ENCODE results near the gene ACTL8.

ACTL8 gene, protein sequence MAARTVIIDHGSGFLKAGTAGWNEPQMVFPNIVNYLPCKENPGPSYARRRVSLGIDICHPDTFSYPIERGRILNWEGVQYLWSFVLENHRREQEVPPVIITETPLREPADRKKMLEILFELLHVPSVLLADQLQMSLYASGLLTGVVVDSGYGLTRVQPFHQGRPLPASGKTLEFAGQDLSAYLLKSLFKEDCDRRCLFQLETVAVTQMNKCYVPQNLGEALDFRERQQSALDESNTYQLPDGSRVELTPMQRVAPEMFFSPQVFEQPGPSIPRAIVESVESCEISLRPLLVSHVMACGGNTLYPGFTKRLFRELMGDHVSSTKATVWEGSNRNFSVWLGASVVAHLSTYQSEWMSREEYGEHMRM

GRCh38 chr1:17755120-17755519 lies at the start of gene ACTL8:
TSS of gene ACTL8 (plus strand) at chr1:17755333. CDS start at chr1:17823009, 67,676 bp downstream.
- H3K27me3 Mint-ChIP-seq = no peaks in the 10 kb centered on the region
- no peak within 1 kb of the TSS for H3K27ac Mint-ChIP-seq
- no peak for DNase-seq
- H3K4me1 Mint-ChIP-seq = no peaks in the 10 kb centered on the region
- H3K9me3 Mint-ChIP-seq = peaks cover 47% of the 10 kb centered on the region
- H3K36me3 Mint-ChIP-seq = no peaks in the 10 kb centered on the region
- H3K4me3 Mint-ChIP-seq = no peak within 1 kb of the TSS
- CTCF ChIA-PET = no interaction called here

DNA sequence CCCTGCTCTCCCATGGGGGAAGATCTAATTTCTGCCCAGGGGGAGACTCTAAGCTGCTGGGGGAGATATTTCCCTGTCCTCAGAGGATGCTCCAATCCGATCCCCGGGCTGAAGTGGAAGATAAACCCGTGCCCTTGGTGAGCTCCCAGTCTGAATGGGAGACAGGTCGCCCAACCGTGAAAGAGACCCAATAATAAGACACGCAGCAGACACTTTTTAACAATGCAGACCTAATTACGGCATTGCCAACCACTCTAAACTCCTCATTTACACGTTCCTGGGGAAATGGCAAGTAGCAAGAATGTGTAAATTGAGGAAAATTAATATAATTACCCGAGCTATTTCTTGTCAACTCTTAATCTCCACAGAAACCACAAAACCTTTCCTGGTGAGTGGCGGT lies 48.7 kb upstream of the ACTL8 start:
- Mint-ChIP-seq H3K36me3 (no peaks in the 10 kb centered on the region), H3K27ac (no peak overlapping the region), H3K4me1 (no peaks in the 10 kb centered on the region), H3K27me3 (no peaks in the 10 kb centered on the region), H3K4me3 (no peak overlapping the region), H3K9me3 (no peaks in the 10 kb centered on the region)
- no peak for DNase-seq
- CTCF ChIA-PET = no interaction called here

DNA sequence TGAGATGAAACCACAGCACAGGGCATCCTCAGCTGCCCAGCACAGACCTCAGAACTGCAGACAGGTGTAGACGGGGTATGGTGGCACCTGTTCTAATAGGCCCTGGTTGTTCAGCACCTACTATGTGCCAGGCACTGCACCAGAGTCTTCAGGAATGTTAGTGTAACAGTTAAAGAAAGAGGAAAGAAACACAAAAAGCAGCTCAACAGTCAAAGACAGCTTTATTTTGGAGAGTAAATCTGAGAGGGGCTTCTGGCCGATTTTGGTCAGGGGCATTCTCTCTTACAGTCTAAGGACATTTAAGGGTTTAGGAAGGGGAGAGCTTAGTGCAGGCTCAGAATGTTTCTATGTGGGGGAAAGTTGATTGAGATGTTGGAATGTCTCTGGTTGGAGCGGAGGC lies 45.2 kb upstream of the ACTL8 start:
- H3K27me3 Mint-ChIP-seq = peaks cover 4% of the 10 kb centered on the region
- no peak for DNase-seq
- no peaks in the 10 kb centered on the region for H3K4me1 Mint-ChIP-seq
- no peaks in the 10 kb centered on the region for H3K36me3 Mint-ChIP-seq
- CTCF ChIA-PET = no interaction called here
- no peaks in the 10 kb centered on the region for H3K9me3 Mint-ChIP-seq
- no peak overlapping the region for H3K4me3 Mint-ChIP-seq
- no peak overlapping the region for H3K27ac Mint-ChIP-seq

DNA sequence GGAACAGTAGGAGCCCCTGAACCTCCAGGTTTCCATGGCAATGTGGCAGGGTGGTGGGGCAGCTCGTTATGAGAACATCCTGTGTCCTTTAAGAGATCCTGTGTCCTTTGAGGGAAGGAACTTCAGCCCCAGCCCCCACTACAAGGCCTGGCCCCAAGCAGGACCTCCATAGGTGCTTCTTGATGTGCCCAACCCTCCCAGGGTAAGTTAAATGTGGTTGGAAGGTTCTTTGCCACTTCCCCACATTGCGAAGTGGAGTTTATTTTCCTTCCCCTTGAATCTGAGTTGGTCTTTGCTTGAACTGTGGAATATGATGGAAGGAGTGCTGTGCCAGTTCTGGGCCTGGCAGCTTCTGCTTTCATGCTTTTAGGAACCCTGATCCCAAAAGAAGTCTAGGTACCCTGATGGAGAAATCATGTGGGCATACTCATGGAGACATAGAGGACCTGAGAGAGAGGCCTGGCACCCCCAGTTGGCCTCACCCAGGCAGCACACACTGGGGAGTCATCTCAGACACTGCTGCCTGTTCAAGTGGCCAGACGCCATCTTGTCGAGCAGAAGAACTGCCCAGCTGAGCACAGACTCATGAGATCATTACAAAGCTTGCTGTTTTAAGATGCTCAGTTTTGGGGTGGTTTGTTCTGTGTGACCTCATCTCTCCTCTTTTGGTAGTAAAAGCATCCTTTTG lies 44.1 kb upstream of the ACTL8 start:
- Mint-ChIP-seq H3K9me3 (no peaks in the 10 kb centered on the region), H3K27me3 (peaks cover 4% of the 10 kb centered on the region), H3K4me1 (no peaks in the 10 kb centered on the region), H3K27ac (no peak overlapping the region), H3K4me3 (no peak overlapping the region), H3K36me3 (no peaks in the 10 kb centered on the region)
- CTCF ChIA-PET = no interaction called here
- DNase-seq = no peak

GRCh38 chr1:17711577-17711910 lies 43.6 kb upstream of the ACTL8 start:
- Mint-ChIP-seq H3K4me1 (no peaks in the 10 kb centered on the region), H3K27me3 (peaks cover 4% of the 10 kb centered on the region), H3K4me3 (no peak overlapping the region), H3K36me3 (no peaks in the 10 kb centered on the region), H3K27ac (no peak overlapping the region), H3K9me3 (no peaks in the 10 kb centered on the region)
- CTCF ChIA-PET = no interaction called here
- DNase-seq = no peak

GRCh38 chr1:17711941-17712340 lies 43.2 kb upstream of the ACTL8 start:
- no peak for DNase-seq
- Mint-ChIP-seq H3K4me3 (no peak overlapping the region), H3K4me1 (no peaks in the 10 kb centered on the region), H3K27ac (no peak overlapping the region), H3K9me3 (no peaks in the 10 kb centered on the region), H3K27me3 (peaks cover 4% of the 10 kb centered on the region), H3K36me3 (no peaks in the 10 kb centered on the region)
- CTCF ChIA-PET = no interaction called here

- peaks cover 4% of the 10 kb centered on the region for H3K27me3 Mint-ChIP-seq
- H3K9me3 Mint-ChIP-seq = no peaks in the 10 kb centered on the region
- no peaks in the 10 kb centered on the region for H3K36me3 Mint-ChIP-seq
- no peaks in the 10 kb centered on the region for H3K4me1 Mint-ChIP-seq
- H3K27ac Mint-ChIP-seq = no peak overlapping the region
- no peak for DNase-seq
- H3K4me3 Mint-ChIP-seq = no peak overlapping the region
- CTCF ChIA-PET = no interaction called here
These were observed 41.1 kb upstream of the ACTL8 start for GRCh38 chr1:17713993-17714392.

- Mint-ChIP-seq H3K9me3 (no peaks in the 10 kb centered on the region), H3K4me3 (no peak overlapping the region), H3K36me3 (no peaks in the 10 kb centered on the region), H3K4me1 (no peaks in the 10 kb centered on the region), H3K27ac (no peak overlapping the region), H3K27me3 (no peaks in the 10 kb centered on the region)
- CTCF ChIA-PET = no interaction called here
- no peak for DNase-seq
These were observed 37.3 kb upstream of the ACTL8 start for GRCh38 chr1:17717594-17718535.

DNA sequence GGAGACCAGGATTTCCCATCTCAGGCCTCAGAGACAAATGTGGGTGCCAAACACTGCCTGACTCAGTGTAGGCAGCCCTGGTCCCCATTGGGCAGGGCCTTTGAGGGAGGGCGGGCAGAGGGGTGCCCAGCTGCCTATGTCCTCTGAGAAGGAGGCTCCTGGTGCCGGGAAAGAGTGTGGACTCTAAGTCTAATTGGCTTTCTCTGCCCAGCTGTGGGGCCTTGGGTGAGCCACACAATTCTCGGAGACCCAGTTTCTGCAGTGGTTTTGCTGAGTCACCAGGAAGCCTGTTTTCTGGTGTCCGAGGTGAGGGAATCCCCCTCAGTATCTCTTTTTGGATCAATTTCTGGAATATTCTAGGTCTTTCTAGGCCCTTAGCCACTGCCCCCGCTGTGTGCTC lies 35.3 kb upstream of the ACTL8 start:
- DNase-seq = no peak
- no peaks in the 10 kb centered on the region for H3K27me3 Mint-ChIP-seq
- H3K36me3 Mint-ChIP-seq = no peaks in the 10 kb centered on the region
- no peaks in the 10 kb centered on the region for H3K9me3 Mint-ChIP-seq
- CTCF ChIA-PET = no interaction called here
- H3K27ac Mint-ChIP-seq = no peak overlapping the region
- H3K4me1 Mint-ChIP-seq = no peaks in the 10 kb centered on the region
- H3K4me3 Mint-ChIP-seq = no peak overlapping the region

GRCh38 chr1:17721444-17721843 lies 33.7 kb upstream of the ACTL8 start:
- Mint-ChIP-seq H3K27me3 (no peaks in the 10 kb centered on the region), H3K27ac (no peak overlapping the region), H3K36me3 (no peaks in the 10 kb centered on the region), H3K4me3 (no peak overlapping the region), H3K9me3 (no peaks in the 10 kb centered on the region), H3K4me1 (no peaks in the 10 kb centered on the region)
- CTCF ChIA-PET = no interaction called here
- DNase-seq = no peak

- Mint-ChIP-seq H3K4me3 (no peak overlapping the region), H3K27ac (no peak overlapping the region), H3K4me1 (no peaks in the 10 kb centered on the region), H3K27me3 (no peaks in the 10 kb centered on the region), H3K9me3 (no peaks in the 10 kb centered on the region), H3K36me3 (no peaks in the 10 kb centered on the region)
- DNase-seq = no peak
- CTCF ChIA-PET = no interaction called here
These were observed 31.4 kb upstream of the ACTL8 start for GRCh38 chr1:17723684-17724083.

- CTCF ChIA-PET = no interaction called here
- no peaks in the 10 kb centered on the region for H3K27me3 Mint-ChIP-seq
- H3K27ac Mint-ChIP-seq = no peak overlapping the region
- H3K4me1 Mint-ChIP-seq = no peaks in the 10 kb centered on the region
- no peak overlapping the region for H3K4me3 Mint-ChIP-seq
- H3K36me3 Mint-ChIP-seq = no peaks in the 10 kb centered on the region
- no peak for DNase-seq
- no peaks in the 10 kb centered on the region for H3K9me3 Mint-ChIP-seq
These were observed 31.0 kb upstream of the ACTL8 start for GRCh38 chr1:17724150-17724549.

- H3K9me3 Mint-ChIP-seq = no peaks in the 10 kb centered on the region
- no peak overlapping the region for H3K4me3 Mint-ChIP-seq
- no peaks in the 10 kb centered on the region for H3K27me3 Mint-ChIP-seq
- H3K4me1 Mint-ChIP-seq = no peaks in the 10 kb centered on the region
- no peak for DNase-seq
- no peaks in the 10 kb centered on the region for H3K36me3 Mint-ChIP-seq
- CTCF ChIA-PET = no interaction called here
- no peak overlapping the region for H3K27ac Mint-ChIP-seq
These were observed 29.9 kb upstream of the ACTL8 start for GRCh38 chr1:17725084-17725719.

- Mint-ChIP-seq H3K27me3 (no peaks in the 10 kb centered on the region), H3K36me3 (no peaks in the 10 kb centered on the region), H3K9me3 (no peaks in the 10 kb centered on the region), H3K27ac (no peak overlapping the region), H3K4me1 (no peaks in the 10 kb centered on the region), H3K4me3 (no peak overlapping the region)
- no peak for DNase-seq
- CTCF ChIA-PET = no interaction called here
These were observed 29.1 kb upstream of the ACTL8 start for GRCh38 chr1:17725811-17726582.

Measured in activated naive CD4-positive, alpha-beta T cell treated with anti-CD3 and anti-CD28 coated beads, Interleukin-2, amount 10 ng/mL, durations not matched to agents 7 days and 5 days (primary cell).